NCI-H187 treated with DMSO at 0.1 percent for 48 hours (cell line): ENCODE results near the gene DVL2.

Experiments
- DNase-seq: peaks from one replicate; lab custom pipeline; 2025; lab: John Stamatoyannopoulos, UW

DVL2 gene

DNA sequence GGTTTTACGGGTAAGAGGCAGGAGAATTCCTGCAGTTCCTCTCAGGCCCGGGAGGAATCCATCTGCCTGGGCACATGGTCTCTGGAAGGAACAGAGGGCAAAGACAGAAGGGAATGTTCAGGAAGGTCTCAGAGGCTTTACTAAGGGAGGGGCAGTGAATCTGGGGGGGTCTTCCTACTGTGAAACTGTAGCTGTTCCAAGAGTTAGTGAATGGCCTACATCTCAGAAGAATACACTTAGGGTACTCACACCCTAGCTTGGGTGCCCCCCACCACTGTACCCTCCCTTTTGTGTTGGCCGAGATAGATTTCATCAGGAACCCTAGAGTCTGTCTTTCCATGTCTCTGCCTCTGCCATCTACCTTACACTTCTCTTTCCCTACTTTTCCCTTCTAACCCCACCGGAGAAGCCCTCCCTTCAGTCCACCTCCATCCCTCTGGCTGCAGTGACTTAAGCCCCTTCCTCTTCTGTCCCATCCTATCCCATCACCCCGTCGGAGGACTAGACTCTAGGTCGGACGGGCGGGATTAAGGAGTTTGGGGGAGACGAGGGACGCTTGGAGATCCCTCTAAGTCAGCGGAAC lies 15.0 kb downstream of the DVL2 start:
- DNase-seq, result no peak

DNA sequence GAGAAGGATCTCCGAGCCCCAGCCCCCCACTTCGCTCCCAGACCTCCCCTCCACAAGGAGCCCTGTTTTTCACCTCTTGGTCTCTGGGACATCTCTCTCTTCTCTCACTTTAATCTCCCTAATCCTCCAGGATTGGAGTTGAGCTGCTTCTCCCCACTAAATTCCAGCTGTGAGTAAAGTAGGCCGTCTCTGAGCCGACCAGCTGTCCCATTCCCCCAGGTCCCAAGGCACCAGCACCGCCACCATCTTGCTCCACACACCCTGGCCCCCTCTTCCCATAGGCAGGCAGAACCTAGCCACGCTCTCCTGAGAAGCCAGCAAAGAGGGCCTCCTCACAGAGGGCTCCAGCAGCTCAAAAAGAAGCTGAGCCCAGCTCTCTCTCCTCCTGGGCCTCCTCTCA lies 15.6 kb downstream of the DVL2 start:
- DNase-seq, result no peak

DNA sequence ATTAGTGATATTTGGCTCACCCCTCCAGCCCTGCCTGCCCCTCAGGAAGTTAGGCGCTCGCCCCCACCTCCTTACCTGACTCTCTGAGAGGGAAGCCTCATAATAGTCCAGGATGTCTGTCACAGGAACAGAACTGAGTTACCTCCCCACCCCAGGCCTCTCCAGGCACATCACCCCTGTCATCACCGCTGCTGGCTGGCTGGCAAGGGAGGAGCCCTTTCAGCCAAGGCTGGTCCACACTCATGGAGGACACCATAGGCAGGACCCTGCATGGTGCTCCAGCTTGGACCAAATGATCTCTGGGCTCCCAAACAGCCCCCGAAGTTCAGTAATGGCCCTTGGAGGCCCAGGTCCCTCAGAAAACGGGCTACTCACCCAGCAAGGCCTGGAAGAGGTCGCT lies 16.2 kb downstream of the DVL2 start:
- no peak for DNase-seq

DNA sequence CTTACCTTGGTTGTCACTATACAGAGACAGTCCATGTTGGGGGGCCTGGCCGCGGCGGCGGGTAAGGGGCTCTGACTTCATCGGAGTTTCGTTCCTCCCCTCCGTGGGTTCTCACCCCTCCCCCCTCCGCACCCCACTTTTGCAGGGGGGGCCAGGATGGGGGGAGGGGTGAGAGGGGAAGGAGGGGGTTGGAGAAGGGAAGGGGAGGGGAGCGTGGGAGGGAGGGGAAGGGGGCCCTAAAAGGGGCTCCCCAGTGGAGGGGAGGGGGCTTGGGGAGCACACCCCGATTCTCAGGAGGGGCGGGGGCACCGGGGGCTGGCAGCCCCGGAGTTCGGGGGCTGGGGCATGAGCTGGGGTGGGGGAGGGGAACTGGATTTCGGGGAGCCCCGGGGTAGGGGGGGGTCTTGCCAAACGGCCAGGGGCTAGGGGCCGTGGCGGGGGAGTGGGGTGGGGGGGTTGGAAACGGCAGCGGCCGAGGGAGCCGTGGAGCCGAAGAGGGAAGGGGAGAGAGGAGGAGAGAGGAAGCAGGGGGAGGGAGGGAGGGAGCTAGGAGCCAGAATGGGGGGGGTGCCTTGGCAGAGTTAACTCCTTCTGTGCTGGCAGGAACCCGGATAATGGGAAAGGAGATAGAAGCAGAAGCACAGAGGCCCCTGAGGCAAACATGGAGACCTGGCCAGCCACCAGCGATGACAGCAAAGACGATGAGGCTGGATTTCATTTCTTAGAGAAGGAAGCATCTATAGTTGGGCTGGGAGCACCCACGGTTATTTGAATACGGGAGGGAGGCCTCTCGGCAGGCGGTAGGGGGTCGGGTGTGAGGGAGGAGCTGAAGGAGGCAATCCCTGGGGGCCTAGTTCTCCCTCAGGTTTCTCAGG lies 17.0 kb downstream of the DVL2 start:
- no peak for DNase-seq

DNA sequence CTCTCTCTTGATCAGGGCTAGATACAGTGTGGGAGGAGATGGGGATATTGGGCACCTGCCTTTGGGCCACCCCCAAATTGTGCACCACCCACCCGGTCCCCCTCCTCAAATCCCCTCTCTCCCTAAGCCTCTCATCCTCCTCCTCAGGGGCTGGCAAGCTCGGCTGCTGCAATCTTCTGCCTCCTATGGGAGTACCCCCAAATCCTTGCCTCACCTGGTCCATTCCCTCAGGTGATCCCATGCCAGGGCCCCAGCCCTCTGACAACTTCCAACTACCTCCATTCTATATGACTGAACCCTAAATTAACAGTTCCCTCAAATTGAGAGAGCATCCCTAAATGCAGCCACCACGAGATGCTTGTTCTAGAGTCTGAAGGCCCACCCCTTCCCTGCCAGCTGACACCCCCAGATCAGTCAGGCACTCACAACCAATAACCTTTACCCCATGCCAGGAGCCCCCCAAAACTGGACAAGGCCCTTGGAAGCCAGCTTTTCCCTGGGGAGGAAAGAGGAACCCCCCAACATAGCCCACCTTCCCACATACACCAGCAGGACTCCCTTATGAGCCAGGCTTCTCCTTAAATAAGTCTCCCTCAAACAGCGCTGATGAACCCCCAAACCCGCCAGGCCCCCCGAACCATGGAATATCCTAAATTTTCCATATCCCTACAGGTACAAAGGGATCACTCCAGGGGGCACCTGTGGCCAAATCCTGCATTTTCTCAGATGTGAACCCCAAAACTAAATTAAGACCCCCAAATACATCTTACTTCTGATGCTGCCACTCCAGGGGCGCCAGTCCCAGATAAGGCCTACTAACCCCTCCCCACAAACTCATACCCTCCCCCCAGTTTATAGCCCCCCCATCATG lies 17.8 kb downstream of the DVL2 start:
- no peak for DNase-seq

DNA sequence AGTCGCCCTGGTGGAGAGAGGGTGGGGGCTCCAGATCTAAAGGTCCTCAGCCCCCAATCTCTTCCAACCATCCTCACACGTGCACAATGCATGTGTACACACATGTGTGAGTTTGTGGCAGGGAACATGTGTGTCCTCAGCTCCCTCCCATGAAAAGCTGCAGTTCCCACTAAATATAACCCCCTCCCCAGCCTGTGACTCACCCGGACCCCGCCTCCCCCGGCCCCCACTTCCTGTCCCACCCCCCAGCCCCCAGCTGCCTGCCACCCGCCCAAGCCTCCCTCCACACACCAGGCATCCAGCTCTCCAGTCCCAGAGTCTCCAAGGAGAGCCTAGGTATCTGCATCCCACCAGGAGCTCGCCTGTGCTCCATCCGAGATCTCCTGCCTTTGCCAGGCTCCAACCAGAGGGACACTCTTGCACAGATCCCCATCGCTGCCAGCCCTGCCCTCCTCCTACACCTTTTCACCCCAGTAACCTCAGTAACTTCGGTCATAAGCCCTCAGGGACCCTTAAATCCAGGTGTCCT lies 18.6 kb downstream of the DVL2 start:
- no peak for DNase-seq

DNA sequence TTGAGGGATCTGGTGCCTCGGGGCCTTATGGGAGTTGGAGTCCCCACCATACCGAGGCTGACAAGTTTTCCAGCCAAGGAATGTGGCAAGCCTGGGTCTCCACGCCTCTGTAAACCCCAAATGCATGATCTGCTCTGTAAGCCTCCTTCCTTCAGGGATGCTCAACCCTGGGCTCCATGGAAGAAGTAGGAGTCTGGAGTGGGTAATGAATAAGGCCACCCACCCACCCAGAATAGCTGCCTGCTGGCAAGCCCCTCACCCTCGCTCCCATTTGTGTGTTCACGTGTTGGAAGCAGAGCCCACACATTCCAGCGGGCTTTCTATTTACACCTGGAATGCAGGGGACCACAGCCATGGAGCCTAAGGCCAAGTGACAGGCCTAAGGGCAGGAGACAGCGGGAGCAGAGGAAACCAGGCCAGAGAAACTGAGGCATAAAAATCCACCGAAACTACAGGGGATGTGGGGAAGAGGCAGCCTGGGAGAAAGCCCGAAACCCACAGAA lies 19.1 kb downstream of the DVL2 start:
- no peak for DNase-seq

DNA sequence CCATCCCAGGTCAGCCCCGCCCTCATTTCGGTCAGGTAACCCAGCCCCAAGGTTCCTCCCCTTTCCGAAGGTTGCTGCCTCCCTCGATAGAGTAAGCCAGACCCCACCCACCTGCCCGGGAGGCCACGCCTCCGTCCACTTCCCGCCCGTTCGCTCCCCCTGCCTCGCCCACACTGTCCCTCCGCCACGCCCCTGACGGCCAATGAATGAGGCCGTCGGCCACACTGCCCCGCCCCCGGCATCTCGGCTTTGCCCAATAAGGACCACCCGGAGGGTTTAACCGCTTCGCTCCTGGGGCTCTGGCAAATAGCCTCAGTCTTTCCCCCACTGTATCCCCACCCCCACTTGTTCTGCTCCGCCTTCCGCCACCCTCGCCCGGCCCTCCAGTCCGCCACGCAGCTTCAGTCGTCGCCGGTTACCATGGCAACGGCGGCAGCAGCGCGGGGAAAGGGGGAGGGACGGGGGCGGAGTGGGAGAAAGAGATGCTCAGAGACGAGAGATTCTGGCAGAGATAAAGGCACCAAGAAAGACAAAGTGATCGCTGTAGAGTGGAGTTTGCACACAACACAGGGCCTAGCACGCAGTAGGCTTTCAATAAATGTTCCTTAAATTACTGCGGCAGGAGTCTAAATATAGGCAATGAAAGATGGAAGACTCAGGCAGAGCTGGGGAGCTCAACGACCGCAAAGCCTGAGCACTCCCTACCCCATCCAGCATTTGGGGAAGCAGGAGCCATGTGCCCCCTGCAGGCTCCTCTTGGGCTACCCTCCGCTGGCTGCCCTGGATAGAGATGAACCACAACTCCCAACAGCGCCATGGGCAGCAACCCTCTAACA lies 19.8 kb downstream of the DVL2 start:
- DNase-seq, result peak; percentile 77

DNA sequence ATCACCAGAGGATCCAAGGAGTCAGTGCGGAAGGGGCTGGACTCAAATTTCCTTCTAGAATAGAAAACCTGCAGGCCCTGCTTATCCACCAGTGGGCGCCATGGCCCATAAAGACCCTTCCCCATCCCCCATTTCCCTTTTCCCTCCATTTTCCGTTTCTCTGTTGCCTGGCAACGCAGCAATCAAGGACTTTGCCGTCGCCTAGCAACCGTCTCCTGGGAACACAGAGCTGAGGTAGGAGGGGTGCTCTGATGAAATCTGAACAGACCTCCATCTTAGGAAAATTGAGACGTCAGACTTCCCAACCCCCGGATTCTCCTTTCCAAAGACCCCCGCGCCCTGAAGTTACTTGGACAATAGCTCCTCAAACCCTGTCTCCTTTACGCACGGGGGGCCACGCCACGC lies 20.4 kb downstream of the DVL2 start:
- DNase-seq, result peak; percentile 55

DNA sequence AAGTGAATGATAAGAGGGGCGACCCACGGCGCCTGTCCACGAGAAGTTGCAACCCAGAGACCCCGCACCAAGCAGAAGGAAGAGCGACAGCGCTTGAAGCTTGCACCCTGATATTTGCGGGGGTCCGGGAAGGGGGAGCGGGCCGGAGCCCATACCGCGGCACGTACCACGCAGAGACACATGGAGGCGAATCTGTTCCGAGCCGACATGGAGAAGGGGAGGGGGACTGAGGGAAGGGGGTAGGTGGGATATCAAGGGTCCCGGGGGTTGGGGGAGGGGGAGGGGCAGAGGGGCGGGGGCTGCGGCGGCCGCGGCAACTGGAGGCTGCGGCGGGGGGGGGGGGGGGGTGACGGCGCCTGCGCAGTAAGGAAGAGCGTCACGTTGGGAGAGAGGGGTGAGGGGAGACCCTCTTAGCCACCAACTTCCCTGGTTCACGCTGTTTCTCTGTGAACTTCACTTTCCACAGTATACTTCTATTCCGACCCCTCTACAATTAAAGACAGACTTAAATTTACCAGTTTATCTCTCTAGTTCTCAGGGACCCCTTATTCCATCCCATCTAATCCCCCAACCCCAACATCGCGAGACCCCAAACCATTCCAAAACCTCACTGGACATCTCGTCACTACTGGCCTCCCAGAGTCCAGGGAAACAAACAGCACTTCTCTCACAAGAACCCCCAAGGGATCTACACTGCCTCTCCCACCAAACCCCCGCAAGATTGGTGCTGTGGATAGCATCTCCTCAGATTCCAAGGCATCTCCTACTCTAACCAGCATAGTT lies 22.6 kb downstream of the DVL2 start:
- DNase-seq, result no peak

DNA sequence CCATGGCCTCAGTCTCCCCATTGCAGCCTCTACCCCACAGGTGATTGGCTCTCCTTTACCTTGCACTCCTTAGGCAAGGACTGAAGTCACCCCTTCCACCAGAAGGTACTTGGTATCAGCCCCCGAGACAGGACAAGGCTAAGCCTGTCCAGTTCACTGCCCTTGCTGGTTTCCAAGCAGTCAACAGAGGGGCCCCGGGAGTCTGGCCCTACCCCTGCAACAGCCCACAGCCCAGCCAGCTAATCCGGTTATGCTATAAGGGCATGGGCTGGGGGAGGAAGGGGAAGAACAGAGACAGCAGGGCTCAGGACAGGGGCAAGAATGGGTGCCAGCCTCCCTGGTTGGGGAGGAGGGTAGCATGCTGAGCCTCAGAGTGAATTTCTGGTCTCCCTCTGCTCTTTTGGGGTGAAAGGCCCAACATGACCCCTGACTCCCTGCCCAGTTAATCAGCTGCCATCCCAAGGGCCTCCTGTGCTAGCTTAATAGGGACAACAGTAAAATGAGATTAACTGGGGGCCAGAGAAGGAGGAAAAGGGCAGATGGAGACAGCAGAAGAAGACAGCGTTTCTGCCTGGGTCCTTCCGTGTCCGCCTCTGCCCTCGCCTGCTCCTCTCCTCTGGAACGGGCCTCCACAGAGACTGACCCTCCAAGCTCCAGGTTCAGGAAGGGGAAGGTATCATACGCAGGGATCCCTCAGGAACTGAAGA lies 25.4 kb downstream of the DVL2 start:
- DNase-seq, result no peak

DNA sequence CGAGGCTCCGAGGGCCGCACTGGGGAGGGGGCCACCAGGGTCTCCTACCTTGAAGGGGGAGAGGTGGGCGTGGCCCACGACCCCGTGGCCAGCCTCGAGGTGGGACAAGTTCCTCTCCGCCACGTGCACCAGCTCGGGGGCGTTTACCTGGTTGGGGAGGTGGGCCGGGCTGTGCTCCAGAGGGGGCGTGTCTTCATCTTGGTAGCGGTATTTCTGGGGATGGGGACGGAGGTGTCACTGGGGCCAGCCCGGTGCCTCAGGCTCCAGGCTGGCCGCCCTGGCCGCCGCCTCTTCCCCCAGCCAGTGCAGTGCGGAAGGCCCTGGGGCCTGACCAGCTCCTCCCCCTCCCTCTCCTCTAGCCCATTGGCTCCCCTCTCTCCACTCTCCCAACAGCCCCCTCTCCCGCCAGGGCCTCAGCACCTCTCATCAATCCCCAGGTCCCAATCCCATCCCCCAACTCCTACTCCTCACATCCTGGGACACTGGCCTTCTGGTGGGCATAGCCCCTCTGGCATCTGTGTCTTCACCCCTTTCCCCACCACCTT lies 26.2 kb downstream of the DVL2 start:
- DNase-seq, result no peak

DNA sequence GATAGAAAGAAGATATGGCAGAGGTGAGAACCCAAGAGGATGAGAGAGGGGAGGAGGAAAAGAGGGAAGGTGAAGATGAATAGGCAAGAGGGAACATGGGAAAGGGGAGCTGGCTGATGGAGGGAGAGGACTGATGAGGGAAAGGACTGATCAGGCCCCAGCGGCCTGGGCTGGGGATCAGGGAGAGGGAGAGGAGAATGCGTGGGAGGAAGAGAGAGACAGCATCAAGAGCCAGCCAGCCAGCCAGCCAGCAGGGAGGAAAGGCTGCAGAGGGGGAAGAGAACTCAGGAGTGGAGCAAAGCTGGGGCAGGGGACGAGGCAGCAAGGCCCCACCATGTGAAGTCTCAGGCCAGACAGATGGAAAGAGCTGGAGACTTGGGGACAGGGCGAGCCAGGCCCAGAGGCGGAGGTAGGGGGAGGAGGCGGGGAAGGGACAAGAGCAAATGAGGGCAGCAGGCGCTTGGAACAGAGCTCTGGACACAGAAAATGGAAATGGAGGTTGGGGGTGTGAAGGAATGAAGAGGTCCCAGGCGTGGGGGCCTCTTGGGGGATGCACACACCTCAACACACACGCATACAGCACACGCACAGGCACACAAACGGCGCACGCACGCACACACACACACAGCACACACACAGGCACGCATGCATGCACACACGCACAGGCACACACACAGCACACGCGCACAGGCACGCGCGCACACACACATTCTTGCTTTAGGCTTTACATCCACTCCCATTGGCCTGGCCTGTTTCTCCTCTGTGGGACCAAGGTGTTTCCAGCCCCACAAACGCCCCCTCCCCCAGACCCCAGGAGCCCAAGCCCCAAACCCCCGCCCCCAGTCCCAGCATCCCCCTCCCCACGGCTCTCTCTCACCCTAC lies 27.0 kb downstream of the DVL2 start:
- DNase-seq, result no peak

DNA sequence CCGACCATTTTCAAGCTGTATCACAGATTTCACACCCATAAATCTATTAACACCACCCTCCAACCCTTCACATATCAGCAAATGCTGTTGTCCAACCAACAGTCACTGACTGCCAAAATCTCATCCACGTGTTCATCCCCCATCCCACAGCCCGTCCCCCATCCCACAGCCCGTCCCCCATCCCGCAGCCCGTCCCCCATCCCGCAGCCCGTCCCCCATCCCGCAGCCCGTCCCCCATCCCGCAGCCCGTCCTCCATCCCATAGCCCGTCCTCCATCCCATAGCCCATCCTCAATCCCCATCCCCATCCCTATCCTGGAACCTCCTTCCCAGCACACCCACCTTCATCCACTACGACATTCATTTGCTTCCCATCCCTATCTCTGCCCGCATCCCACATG lies 28.8 kb downstream of the DVL2 start:
- no peak for DNase-seq

DNA sequence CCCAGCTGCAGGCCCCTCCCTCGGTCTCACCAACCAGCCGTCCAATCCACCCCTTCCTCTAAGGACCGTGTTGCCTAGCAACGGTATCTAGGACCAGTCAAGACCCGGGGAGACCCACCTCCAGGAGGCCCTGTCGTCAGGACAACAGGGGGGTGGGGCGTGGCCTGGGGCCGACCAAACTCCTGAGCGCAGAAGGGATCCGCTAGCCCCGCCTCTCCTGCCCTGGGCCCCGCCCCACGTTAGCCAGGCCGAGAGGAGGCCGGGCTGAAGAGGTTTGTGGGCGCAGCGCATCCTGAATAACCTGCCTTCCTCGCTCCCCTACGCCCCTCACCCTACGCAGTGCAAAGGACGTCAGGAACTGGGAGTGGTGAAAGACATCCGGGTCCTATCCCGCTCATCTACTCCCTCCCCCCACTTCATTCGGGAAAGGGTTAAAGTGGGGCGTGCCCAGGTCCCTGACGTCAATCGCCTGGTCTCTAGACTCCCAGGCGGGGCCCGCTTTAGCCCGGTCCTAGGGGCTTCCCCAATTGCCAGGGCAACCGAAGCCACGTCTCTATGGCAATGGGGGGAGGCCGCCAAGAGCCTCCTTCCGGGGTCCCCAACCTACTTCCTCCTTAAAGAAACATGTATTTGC lies 29.4 kb downstream of the DVL2 start:
- no peak for DNase-seq

DNA sequence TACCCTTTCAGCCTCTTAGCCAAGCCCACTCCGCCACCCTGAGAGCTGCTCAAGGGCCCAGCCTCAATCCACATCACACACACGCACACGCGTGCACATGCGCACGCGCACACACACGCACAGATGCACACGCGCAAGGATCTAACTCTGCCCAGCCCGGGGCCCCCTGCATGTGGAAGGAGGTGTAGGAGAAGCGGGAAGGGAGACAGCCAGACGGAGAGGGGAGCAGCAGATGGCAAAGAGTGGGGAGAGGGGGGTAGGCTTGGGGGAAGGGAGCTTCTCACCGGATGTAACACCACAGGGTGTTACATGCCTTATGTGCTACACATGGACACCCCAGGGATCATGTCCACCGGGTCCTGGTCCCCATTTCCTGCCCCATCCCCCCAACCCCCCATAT lies 30.0 kb downstream of the DVL2 start:
- DNase-seq, result no peak

DNA sequence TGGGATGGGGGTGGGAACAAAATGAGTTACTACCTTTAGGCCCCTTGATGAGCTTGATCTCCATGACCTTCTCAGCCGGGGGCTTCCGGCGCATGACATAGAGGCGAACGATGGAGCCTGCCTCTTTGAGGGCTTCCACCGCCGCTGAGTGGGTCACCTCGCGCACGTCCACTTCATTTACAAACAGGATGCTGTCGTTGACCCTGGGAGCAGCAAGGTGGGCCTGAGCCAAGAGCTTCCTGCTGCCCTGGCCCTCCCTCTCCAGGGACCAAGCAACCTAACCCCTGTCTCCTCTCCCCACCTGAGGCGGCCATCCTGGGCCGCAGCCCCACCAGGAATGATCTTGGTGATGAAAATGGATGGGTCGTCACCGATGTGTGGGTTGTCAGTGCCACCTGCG lies 30.9 kb downstream of the DVL2 start:
- DNase-seq, result no peak
